AG09309 (cell line): Measurements from ENCODE around the gene ESR2.

Experiments
- DNase-seq: peaks from one replicate; pipeline ENCODE4 v3.0.0-alpha.2; 2010; ENCODE audit warnings: low read depth
- H3K4me3 ChIP-seq: 2 replicates; pipeline ENCODE4 v1.5.1; 2011; ENCODE audit warnings: mild to moderate bottlenecking, low read depth, low read length, moderate library complexity; ENCODE audit not compliant: control insufficient read depth
- TF ChIP-seq, protein P1 (sequence below): IDR thresholded peaks from 2 replicates; pipeline ENCODE4 v1.5.1; 2011; ENCODE audit warnings: mild to moderate bottlenecking, low read depth, low read length, inconsistent platforms; ENCODE audit not compliant: insufficient read depth, control insufficient read depth; ENCODE audit errors: missing control alignments

ESR2 gene

DNA sequence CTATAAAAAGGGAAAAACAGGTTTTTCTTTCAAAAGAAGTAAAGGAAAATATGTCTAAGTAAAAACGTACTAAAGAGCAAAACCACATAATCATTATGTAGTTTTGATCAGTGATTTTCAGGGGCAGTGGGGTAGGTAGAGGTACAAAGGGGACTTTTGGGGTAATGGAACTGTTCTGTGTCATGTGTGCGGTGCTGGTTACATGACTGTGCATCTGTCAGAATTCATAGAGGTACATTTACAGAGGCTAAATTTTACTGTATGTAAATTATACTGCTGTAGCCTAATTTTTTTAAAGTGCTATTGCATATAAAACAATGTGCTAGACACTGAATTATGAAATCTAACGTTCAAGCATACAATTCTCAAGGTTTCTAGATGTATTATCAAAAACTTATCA, 2.0 kb downstream of the ESR2 start:
- H3K4me3 ChIP-seq = no peak overlapping the region
- TF ChIP-seq, protein P1, sequence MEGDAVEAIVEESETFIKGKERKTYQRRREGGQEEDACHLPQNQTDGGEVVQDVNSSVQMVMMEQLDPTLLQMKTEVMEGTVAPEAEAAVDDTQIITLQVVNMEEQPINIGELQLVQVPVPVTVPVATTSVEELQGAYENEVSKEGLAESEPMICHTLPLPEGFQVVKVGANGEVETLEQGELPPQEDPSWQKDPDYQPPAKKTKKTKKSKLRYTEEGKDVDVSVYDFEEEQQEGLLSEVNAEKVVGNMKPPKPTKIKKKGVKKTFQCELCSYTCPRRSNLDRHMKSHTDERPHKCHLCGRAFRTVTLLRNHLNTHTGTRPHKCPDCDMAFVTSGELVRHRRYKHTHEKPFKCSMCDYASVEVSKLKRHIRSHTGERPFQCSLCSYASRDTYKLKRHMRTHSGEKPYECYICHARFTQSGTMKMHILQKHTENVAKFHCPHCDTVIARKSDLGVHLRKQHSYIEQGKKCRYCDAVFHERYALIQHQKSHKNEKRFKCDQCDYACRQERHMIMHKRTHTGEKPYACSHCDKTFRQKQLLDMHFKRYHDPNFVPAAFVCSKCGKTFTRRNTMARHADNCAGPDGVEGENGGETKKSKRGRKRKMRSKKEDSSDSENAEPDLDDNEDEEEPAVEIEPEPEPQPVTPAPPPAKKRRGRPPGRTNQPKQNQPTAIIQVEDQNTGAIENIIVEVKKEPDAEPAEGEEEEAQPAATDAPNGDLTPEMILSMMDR = no peak
- DNase-seq = no peak

GRCh38 chr14:64289571-64289970, 4.6 kb downstream of the ESR2 start:
- TF ChIP-seq, protein P1 = no peak
- no peak for DNase-seq
- no peak overlapping the region for H3K4me3 ChIP-seq

DNA sequence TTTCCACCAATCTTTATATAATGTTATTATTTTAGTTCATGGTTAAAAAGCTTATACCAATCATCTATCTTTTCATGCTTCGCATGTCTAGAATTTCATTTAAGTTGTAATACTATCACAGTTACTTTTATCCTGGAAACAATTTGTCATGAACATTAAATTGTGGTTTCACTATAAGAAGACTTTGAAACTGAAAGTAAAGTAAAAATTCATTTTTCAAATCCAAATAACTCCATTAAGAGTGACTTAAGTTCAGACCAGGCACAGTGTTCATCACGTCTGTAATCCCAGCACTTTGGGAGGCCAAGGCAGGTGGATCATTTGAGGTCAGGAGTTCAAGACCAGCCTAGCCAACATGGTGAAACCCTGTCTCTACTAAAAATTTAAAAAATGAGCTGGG, 12.4 kb downstream of the ESR2 start:
- no peak for DNase-seq

DNA sequence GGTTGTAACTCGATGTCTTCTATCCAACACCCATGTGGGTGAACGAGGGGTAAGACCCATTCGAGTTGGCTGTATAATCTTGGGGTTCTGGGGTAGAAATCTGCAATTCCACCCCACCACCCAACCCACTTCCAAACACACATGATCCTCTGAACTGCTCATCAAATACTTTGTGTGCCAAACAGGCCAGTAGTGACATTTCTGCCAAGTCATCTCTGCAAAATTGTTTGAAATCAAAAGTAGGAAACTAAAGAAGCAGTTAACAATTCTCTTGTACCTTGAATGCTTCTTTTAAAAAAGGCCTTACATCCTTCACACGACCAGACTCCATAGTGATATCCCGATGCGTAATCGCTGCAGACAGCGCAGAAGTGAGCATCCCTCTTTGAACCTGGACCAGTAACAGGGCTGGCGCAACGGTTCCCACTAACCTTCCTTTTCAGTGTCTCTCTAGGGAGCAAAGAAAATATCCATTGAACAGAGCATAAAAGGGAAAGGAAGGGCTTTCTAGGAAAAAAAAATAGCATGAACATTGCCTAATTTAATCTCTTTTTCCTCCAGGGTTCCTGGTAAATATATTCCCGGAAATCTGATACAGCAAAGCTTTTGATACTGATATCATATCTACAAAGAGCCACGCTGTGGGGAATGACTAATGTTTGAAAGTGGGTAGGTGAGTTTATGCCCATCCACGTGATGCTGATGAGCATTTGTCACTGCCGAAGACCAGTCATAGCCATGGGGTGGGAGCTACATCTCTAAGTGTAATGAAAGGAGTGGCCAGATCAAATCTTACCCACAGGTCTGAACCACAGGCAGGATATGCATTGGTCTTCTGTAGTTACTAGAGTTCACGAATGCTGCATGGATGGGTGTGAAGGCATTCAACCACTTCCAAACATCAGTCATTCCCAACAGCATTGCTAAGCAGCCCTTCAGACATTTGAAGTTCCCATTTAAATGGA, 14.2 kb downstream of the ESR2 start:
- no peak for DNase-seq
- no peak overlapping the region for H3K4me3 ChIP-seq
- TF ChIP-seq, protein P1 = no peak

More for the DNA sequence above, 12.4 kb downstream of the ESR2 start:
- no peak overlapping the region for H3K4me3 ChIP-seq
- TF ChIP-seq, protein P1 = no peak

DNA sequence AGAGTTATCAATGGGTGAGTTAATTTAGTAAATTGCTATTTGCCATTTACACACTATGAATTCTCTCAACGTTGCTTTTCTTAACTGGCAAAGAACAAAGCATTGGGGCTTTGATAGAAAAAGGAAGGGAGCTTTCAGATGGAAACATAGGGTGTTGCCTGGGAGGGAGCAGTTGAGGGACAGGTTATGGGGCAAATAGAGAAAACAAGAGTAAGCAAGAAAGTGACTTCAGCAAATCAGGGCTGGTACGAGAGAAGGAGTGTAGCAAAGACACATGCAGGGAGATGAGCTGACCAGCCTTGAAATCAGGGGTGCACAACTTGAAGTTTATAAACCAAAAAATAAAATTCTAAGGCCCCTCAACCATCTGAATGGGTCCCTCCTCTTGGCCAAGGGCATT, 15.7 kb downstream of the ESR2 start:
- TF ChIP-seq, protein P1 = no peak
- no peak overlapping the region for H3K4me3 ChIP-seq
- DNase-seq = no peak

GRCh38 chr14:64272019-64272418, 22.2 kb downstream of the ESR2 start:
- no peak for DNase-seq
- TF ChIP-seq, protein P1 = no peak
- no peak overlapping the region for H3K4me3 ChIP-seq

DNA sequence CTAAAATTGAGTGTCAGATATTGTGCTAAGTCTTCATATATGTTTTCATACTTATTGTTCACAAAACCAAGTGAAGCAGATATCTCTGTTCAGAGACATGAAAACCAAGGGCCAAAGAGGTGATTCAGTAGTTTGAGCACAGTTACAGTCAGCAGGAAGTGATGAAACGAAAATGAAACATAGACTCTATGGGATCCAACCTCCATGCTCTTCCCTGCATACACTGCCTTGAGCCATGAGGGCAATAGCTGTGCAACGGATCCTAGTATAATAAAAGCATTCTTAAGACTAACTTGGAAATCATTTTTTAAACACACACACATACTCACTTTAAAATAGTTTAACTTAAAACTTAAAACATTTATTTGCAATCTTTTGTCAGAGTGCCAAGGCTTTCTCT, 27.9 kb downstream of the ESR2 start:
- DNase-seq = peak; percentile 11
- no peak overlapping the region for H3K4me3 ChIP-seq
- TF ChIP-seq, protein P1 = no peak
